ENCODE data around the gene CHST14. TPM values are rescaled to one million over a fixed set of nuclear protein-coding genes. Genes with fewer than 3 reads are reported as not detected.
A peak's percentile ranks its signal among the peaks of the same experiment; 100 is the strongest.

The CHST14 gene
- total RNA-seq, 3 donors from 2014 or later (not counting 1 experiment from before 2014, with no cell fraction given): 9.8 to 16.7 (median 12.9) TPM

DNA sequence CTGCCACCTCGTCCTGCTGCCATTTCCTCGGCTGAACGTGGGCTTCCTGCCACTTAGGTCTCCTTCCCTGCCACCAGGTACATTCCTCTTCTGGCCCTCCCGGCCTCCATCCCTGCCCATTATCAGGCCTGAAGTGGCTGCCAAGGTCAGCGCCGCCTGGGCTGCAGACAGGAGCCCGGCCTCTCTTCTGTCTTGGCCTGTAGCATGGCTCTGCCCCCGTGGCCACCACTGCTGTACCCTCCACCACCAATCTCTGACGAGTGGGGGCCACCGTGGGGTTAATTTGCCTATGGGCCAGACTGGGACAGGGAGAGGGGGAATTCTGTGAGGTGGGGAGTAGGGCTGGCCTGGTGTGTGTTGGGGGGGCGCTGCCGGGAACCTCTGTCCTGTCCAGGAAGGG is 32.1 kb upstream of the CHST14 start:
- no peak overlapping the region for H3K4me3 Mint-ChIP-seq
- TF ChIP-seq, protein P1, sequence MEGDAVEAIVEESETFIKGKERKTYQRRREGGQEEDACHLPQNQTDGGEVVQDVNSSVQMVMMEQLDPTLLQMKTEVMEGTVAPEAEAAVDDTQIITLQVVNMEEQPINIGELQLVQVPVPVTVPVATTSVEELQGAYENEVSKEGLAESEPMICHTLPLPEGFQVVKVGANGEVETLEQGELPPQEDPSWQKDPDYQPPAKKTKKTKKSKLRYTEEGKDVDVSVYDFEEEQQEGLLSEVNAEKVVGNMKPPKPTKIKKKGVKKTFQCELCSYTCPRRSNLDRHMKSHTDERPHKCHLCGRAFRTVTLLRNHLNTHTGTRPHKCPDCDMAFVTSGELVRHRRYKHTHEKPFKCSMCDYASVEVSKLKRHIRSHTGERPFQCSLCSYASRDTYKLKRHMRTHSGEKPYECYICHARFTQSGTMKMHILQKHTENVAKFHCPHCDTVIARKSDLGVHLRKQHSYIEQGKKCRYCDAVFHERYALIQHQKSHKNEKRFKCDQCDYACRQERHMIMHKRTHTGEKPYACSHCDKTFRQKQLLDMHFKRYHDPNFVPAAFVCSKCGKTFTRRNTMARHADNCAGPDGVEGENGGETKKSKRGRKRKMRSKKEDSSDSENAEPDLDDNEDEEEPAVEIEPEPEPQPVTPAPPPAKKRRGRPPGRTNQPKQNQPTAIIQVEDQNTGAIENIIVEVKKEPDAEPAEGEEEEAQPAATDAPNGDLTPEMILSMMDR (IDR thresholded peaks at IDR 0.05): no peak
- H3K9me3 Mint-ChIP-seq: no peaks in the 10 kb centered on the region
- Histone ChIP-seq H3K36me3 (ENCODE audit: control insufficient read depth, insufficient read depth, low read length) (no peaks in the 10 kb centered on the region), H3K9me3 (ENCODE audit: control insufficient read depth, insufficient read depth, low read length) (no peaks in the 10 kb centered on the region), H3K4me3 (ENCODE audit: low read length) (no peak overlapping the region), H3K4me1 (ENCODE audit: control insufficient read depth, insufficient read depth, low read length) (peaks cover 49% of the 10 kb centered on the region), H3K27me3 (ENCODE audit: control insufficient read depth, insufficient read depth, low read length) (peaks cover 30% of the 10 kb centered on the region), H3K27ac (ENCODE audit: low read length) (no peak overlapping the region)
- intact Hi-C loops (cut with micrococcal nuclease): no loop called here
- H3K4me1 Mint-ChIP-seq: peaks cover 34 to 64% of the 10 kb centered on the region in 2 donors
- DNase-seq (peak in 1 of 2 donors; percentile 19), ATAC-seq (no peak)
- H3K36me3 Mint-ChIP-seq: no peaks in the 10 kb centered on the region
- peak overlapping the region in 1 of 2 donors; percentile 48 for H3K27ac Mint-ChIP-seq
- WGBS (ENCODE audit: insufficient coverage): 76% methylated on average over 12 of the region's 12 CpGs
- H3K27me3 Mint-ChIP-seq (ENCODE audit: low read depth in 2 of 2): peaks cover 13 to 27% of the 10 kb centered on the region in 2 donors

- DNase-seq: no peak
- Mint-ChIP-seq H3K9me3 (no peaks in the 10 kb centered on the region), H3K27me3 (ENCODE audit: low read depth in 2 of 2) (peaks cover 13 to 24% of the 10 kb centered on the region in 2 donors), H3K4me1 (peaks cover 36 to 72% of the 10 kb centered on the region in 2 donors), H3K27ac (peak overlapping the region; percentile 70 to 82), H3K4me3 (peak overlapping the region; percentile 95), H3K36me3 (no peaks in the 10 kb centered on the region)
- H3K4me3 ChIP-seq (ENCODE audit: low read length): no peak overlapping the region
- 18% methylated on average over 15 of the region's 15 CpGs for WGBS (ENCODE audit: insufficient coverage)
- peaks cover 30% of the 10 kb centered on the region for H3K27me3 ChIP-seq (ENCODE audit: control insufficient read depth, insufficient read depth, low read length)
- ATAC-seq: no peak
- no peaks in the 10 kb centered on the region for H3K9me3 ChIP-seq (ENCODE audit: control insufficient read depth, insufficient read depth, low read length)
- TF ChIP-seq, protein P1 (IDR thresholded peaks at IDR 0.05): no peak
- intact Hi-C loops (cut with micrococcal nuclease): no loop called here
- peaks cover 51% of the 10 kb centered on the region for H3K4me1 ChIP-seq (ENCODE audit: control insufficient read depth, insufficient read depth, low read length)
- H3K36me3 ChIP-seq (ENCODE audit: control insufficient read depth, insufficient read depth, low read length): no peaks in the 10 kb centered on the region
- H3K27ac ChIP-seq (ENCODE audit: low read length): no peak overlapping the region
Measured at GRCh38 chr15:40439461-40439959, 31.3 kb upstream of the CHST14 start.

DNA sequence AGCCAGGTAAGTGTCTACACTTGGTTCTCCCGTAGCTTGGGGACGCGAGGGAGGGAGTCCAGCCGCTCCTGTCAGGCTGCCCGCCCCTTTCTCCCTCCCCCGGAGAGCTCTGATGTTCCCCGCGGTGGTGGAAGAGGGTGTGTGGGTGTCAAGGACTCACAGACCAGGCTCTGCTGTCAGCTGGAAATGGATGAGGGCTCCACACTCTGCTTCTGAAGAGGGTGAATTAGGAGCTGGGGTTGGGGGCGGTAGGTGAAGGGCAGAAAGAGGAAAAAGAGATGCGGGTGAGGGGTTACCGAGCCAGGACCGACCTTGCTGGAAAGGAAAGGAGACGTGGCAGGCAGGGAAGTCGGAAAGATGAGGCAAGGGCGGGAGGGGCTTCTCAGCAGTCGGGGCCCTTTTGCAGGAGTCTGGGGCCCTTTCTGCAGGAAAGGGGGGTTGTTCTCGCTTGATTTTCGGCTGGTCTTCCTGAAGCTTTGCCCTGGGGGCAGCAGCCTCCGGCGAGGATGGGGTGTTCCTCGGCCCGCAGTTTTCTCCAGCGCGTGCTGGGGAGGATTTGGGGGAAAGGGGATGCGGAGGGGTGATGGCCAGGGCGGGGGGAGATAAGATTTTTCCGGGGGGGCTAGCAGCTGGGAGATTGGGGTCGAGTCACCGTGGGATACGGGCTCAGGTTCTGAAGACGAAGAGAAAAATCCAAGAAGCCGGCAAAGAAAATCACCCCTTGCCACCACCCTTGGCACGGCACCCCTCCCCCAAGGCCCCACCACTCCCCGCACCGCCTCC is 30.6 kb upstream of the CHST14 start:
- intact Hi-C loops (cut with micrococcal nuclease): loop anchor here (5.0 kb wide), 1 partner anchor 67 kb away; no protein-coding TSS in a partner anchor
- ATAC-seq: peak in 1 of 3 donors; percentile 3
- Mint-ChIP-seq H3K4me3 (peak overlapping the region; percentile 95), H3K4me1 (peaks cover 43 to 78% of the 10 kb centered on the region in 2 donors), H3K27me3 (ENCODE audit: low read depth in 2 of 2) (peaks cover 13 to 24% of the 10 kb centered on the region in 2 donors), H3K9me3 (no peaks in the 10 kb centered on the region), H3K27ac (peak overlapping the region; percentile 70 to 82), H3K36me3 (no peaks in the 10 kb centered on the region)
- WGBS (ENCODE audit: insufficient coverage): under 1% methylated on average over 34 of the region's 35 CpGs
- H3K27me3 ChIP-seq (ENCODE audit: control insufficient read depth, insufficient read depth, low read length): peaks cover 27% of the 10 kb centered on the region
- H3K4me1 ChIP-seq (ENCODE audit: control insufficient read depth, insufficient read depth, low read length): peaks cover 50% of the 10 kb centered on the region
- no peaks in the 10 kb centered on the region for H3K36me3 ChIP-seq (ENCODE audit: control insufficient read depth, insufficient read depth, low read length)
- H3K27ac ChIP-seq (ENCODE audit: low read length): no peak overlapping the region
- H3K4me3 ChIP-seq (ENCODE audit: low read length): peak overlapping the region; percentile 49
- TF ChIP-seq, protein P1 (IDR thresholded peaks at IDR 0.05): no peak
- peak in 1 of 2 donors; percentile 53 for DNase-seq
- H3K9me3 ChIP-seq (ENCODE audit: control insufficient read depth, insufficient read depth, low read length): no peaks in the 10 kb centered on the region

Measured in natural killer cell (primary cell).